ENCODE measurements around the gene KRTAP10-12.

DNA sequence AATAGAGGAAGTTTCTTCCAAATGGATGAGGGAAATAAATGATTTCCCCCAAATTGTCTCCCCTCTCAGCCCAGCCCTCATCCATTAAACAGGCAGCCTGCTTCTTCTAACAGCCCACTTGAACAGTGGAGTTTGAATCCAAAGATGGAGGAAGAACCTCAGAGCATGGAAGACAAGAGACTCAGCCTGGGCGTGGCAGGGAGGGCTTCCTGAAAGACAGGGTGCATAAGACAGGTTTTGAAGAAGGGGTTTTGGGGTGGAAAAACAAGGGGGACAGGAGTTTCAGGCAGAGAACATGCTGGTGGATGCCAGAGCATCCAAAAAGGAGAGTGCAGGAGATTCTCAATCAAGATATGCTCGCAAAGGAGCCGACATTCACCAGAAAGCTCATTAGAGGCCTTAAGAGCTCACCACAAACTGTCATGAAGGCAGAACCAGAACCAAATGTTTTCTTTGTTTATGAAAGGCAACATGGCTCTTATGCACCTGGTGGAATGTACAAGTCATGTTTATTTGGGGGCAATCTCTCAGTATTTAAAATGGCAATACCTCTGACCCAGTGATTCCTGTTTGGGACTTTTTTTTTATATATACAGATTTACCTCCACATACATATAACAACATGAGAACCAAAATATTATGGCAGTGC is 40.9 kb downstream of the KRTAP10-12 start:
- TF ChIP-seq, protein P1, sequence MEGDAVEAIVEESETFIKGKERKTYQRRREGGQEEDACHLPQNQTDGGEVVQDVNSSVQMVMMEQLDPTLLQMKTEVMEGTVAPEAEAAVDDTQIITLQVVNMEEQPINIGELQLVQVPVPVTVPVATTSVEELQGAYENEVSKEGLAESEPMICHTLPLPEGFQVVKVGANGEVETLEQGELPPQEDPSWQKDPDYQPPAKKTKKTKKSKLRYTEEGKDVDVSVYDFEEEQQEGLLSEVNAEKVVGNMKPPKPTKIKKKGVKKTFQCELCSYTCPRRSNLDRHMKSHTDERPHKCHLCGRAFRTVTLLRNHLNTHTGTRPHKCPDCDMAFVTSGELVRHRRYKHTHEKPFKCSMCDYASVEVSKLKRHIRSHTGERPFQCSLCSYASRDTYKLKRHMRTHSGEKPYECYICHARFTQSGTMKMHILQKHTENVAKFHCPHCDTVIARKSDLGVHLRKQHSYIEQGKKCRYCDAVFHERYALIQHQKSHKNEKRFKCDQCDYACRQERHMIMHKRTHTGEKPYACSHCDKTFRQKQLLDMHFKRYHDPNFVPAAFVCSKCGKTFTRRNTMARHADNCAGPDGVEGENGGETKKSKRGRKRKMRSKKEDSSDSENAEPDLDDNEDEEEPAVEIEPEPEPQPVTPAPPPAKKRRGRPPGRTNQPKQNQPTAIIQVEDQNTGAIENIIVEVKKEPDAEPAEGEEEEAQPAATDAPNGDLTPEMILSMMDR (IDR thresholded peaks at IDR 0.05 in 2 of 3, conservative IDR thresholded peaks at IDR 0.05 in 1 of 3; ENCODE audit: control insufficient read depth in 2 of 3, extremely low read depth in 1 of 3, insufficient read depth in 1 of 3, low read depth in 3 of 3, low read length in 3 of 3): no peak
- TF ChIP-seq POLR2A (IDR thresholded peaks at IDR 0.05; ENCODE audit: low read depth, low read length) (no peak), SREBF1 (IDR thresholded peaks at IDR 0.05; ENCODE audit: low read length) (no peak), EZH2 (IDR thresholded peaks at IDR 0.05; ENCODE audit: borderline replicate concordance, control insufficient read depth, low read depth, low read length) (no peak)
